ENCODE results near the gene SEMA4D.

Gene SEMA4D

DNA sequence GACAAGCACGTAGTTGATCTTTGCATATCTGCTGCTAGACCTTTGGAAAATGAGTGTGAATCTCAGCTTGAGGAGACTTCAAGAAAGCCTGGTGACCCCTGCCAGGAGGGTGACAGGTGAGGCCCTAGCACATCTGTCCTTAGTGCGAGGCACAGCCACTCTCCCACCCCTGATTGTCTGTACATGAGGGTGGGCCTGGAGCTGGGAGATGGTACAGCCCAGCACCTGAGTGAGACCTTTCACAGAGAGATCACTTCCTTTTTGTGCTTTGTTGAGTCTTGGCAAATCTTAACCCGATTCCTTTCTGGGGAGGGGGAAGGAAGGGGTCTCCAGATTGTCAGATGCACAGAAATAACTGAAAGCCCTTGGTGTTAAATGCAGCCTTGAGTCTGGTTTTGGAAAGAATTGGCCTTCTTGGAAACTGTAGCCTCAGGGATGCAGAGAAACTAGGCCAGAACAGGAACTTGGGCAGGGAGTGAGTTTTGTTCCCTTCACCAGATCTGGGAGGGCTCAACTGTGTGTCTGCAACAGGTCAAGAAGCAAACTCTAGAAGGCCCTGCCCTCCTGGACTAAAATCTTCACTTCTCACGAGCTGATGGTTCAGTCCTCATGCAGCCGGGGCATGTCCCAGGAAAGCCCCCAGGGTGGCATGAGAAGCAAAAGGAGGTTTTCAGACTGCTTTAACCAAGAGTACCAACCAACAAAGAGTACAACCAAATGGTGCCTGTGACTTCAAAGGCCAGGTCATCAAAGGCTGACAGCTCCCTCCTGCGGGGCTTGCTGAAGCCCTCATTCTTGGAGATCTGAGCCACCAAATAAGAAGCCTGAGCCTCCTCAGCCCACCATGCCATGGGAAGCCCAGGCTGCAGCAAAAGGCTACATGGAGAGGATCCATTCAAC is 20.8 kb upstream of the SEMA4D start:
- no peak for DNase-seq (ENCODE audit: low read depth, low spot score)
- TF ChIP-seq CTCF (IDR thresholded peaks at IDR 0.05; ENCODE audit: insufficient read depth, low read length, missing control alignments): no peak
- ChIA-PET POLR2A (no interaction called here), CTCF (no interaction called here)
- no peak overlapping the region for H3K4me3 ChIP-seq (ENCODE audit: low read depth, low read length)

DNA sequence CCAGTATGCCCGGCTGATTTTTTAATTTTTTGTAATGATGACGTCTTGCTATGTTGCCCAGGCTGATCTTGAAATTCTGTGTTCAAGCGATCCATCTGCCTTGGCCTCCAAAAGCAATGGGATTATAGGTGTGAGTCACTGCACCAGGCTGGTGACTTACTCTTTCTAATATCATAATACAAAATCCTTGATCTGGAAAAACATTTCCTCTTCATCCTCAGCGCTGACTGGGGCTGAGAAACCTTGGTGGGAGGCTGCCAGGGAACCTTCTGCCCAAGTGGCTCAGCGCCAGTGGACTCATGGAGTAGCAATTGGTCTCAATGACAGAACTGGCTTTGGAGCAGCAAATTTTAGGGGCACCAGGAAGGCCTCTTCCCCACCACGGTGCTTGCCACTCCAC is 17.5 kb upstream of the SEMA4D start:
- POLR2A ChIA-PET: no interaction called here
- no peak for TF ChIP-seq CTCF (IDR thresholded peaks at IDR 0.05; ENCODE audit: insufficient read depth, low read length, missing control alignments)
- no peak overlapping the region for H3K4me3 ChIP-seq (ENCODE audit: low read depth, low read length)
- CTCF ChIA-PET: no interaction called here
- no peak for DNase-seq (ENCODE audit: low read depth, low spot score)

DNA sequence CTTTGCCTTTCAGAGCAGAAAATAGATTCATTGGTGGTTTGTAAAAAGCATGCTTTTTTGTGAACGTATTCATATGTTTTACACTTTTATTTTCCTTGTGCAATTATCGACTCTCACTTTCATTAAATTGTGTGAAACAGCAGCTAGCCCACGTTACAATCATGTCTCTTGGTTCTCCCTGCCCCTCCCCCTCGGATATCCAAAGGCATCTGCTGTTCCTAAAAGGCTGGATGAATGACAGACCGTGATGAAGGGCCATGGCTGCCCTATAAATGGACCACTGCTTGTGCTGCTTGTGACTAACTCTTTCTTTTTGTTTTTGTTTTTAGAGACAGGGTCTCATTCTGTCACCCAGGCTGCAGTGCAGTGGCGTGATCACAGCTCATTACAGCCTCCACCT is 17.0 kb upstream of the SEMA4D start:
- DNase-seq (ENCODE audit: low read depth, low spot score): no peak
- no peak overlapping the region for H3K4me3 ChIP-seq (ENCODE audit: low read depth, low read length)
- no peak for TF ChIP-seq CTCF (IDR thresholded peaks at IDR 0.05; ENCODE audit: insufficient read depth, low read length, missing control alignments)
- CTCF ChIA-PET: no interaction called here
- POLR2A ChIA-PET: no interaction called here

- DNase-seq (ENCODE audit: low read depth, low spot score): no peak
- CTCF ChIA-PET: no interaction called here
- H3K4me3 ChIP-seq (ENCODE audit: low read depth, low read length): no peak overlapping the region
- no peak for TF ChIP-seq CTCF (IDR thresholded peaks at IDR 0.05; ENCODE audit: insufficient read depth, low read length, missing control alignments)
- POLR2A ChIA-PET: no interaction called here
Measured at GRCh38 chr9:89514337-89514736, 16.4 kb upstream of the SEMA4D start.

GRCh38 chr9:89513837-89514236 is 15.9 kb upstream of the SEMA4D start:
- no peak for TF ChIP-seq CTCF (IDR thresholded peaks at IDR 0.05; ENCODE audit: insufficient read depth, low read length, missing control alignments)
- no peak for DNase-seq (ENCODE audit: low read depth, low spot score)
- CTCF ChIA-PET: no interaction called here
- POLR2A ChIA-PET: no interaction called here
- H3K4me3 ChIP-seq (ENCODE audit: low read depth, low read length): no peak overlapping the region

GRCh38 chr9:89512382-89512781 is 14.5 kb upstream of the SEMA4D start:
- no peak for TF ChIP-seq CTCF (IDR thresholded peaks at IDR 0.05; ENCODE audit: insufficient read depth, low read length, missing control alignments)
- CTCF ChIA-PET: no interaction called here
- no peak overlapping the region for H3K4me3 ChIP-seq (ENCODE audit: low read depth, low read length)
- DNase-seq (ENCODE audit: low read depth, low spot score): no peak
- POLR2A ChIA-PET: no interaction called here
